GM10248 (cell line): ENCODE data around the gene FADS3.

Source experiments
- CTCF ChIA-PET: fragments of 300-600 bp; sonication (Branson Sonifier 250); formaldehyde crosslinking; extraction: SDS; loops from one replicate; lab custom pipeline; 2021; ENCODE audit warnings: antibody characterized with exemption; lab: Yijun Ruan, JAX
- POLR2A ChIA-PET: fragments of 350-650 bp; sonication (Branson Sonifier 250); formaldehyde crosslinking; extraction: SDS; loops from one replicate; lab custom pipeline; 2020; ENCODE audit warnings: antibody characterized with exemption; lab: Yijun Ruan, JAX
- DNase-seq: peaks from one replicate; pipeline ENCODE4 v3.0.0; 2012; ENCODE audit errors: extremely low spot score
- TF ChIP-seq, protein P1 (sequence below): IDR thresholded peaks from 2 replicates; pipeline ENCODE4 v1.5.1; 2012; ENCODE audit warnings: mild to moderate bottlenecking, low read depth; ENCODE audit errors: extremely low read depth, missing control alignments, control extremely low read depth

The FADS3 gene

GRCh38 chr11:61868571-61869428, 22.5 kb downstream of the FADS3 start:
- DNase-seq = no peak
- TF ChIP-seq, protein P1, sequence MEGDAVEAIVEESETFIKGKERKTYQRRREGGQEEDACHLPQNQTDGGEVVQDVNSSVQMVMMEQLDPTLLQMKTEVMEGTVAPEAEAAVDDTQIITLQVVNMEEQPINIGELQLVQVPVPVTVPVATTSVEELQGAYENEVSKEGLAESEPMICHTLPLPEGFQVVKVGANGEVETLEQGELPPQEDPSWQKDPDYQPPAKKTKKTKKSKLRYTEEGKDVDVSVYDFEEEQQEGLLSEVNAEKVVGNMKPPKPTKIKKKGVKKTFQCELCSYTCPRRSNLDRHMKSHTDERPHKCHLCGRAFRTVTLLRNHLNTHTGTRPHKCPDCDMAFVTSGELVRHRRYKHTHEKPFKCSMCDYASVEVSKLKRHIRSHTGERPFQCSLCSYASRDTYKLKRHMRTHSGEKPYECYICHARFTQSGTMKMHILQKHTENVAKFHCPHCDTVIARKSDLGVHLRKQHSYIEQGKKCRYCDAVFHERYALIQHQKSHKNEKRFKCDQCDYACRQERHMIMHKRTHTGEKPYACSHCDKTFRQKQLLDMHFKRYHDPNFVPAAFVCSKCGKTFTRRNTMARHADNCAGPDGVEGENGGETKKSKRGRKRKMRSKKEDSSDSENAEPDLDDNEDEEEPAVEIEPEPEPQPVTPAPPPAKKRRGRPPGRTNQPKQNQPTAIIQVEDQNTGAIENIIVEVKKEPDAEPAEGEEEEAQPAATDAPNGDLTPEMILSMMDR = no peak
- CTCF ChIA-PET = interaction anchor here (2.4 to 10.8 kb wide), 5 partner anchors 14 to 239 kb away, joined by 8 to 92 read pairs (median 57); no protein-coding TSS in a partner anchor
- POLR2A ChIA-PET = interaction anchor here (0.6 kb wide), 1 partner anchor 215 kb away, joined by 4 read pairs; no protein-coding TSS in a partner anchor

DNA sequence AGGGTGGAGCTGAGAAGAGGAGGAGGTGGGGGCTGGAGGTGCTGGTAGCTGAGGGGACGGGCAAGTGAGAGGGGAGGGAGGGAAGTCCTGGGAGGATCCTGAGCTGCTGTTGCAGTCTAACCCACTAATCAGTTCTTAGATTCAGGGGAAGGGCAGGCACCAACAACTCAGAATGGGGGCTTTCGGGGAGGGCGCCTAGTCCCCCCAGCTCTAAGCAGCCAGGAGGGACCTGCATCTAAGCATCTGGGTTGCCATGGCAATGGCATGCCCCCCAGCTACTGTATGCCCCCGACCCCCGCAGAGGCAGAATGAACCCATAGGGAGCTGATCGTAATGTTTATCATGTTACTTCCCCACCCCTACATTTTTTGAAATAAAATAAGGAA, 24.4 kb downstream of the FADS3 start:
- DNase-seq = no peak
- CTCF ChIA-PET = interaction anchor here (1.0 to 10.8 kb wide), 6 partner anchors 14 to 242 kb away, joined by 3 to 92 read pairs (median 6); no protein-coding TSS in a partner anchor
- TF ChIP-seq, protein P1 = no peak
- POLR2A ChIA-PET = interaction anchor here (1.4 kb wide), 1 partner anchor 215 kb away, joined by 3 read pairs; no protein-coding TSS in a partner anchor

- CTCF ChIA-PET = interaction anchor here (1.0 to 10.8 kb wide), 6 partner anchors 15 to 242 kb away, joined by 3 to 92 read pairs (median 6); no protein-coding TSS in a partner anchor
- TF ChIP-seq, protein P1 = no peak
- no peak for DNase-seq
- POLR2A ChIA-PET = interaction anchor here (1.4 kb wide), 1 partner anchor 216 kb away, joined by 3 read pairs; no protein-coding TSS in a partner anchor
Measured at GRCh38 chr11:61866231-61866957, 25.0 kb downstream of the FADS3 start.

GRCh38 chr11:61864814-61865775, 26.2 kb downstream of the FADS3 start:
- DNase-seq = no peak
- TF ChIP-seq, protein P1 = no peak
- CTCF ChIA-PET = interaction anchor here (1.1 to 1.9 kb wide), 5 partner anchors 9 to 243 kb away, joined by 3 to 8 read pairs (median 3); no protein-coding TSS in a partner anchor
- POLR2A ChIA-PET = no interaction called here

DNA sequence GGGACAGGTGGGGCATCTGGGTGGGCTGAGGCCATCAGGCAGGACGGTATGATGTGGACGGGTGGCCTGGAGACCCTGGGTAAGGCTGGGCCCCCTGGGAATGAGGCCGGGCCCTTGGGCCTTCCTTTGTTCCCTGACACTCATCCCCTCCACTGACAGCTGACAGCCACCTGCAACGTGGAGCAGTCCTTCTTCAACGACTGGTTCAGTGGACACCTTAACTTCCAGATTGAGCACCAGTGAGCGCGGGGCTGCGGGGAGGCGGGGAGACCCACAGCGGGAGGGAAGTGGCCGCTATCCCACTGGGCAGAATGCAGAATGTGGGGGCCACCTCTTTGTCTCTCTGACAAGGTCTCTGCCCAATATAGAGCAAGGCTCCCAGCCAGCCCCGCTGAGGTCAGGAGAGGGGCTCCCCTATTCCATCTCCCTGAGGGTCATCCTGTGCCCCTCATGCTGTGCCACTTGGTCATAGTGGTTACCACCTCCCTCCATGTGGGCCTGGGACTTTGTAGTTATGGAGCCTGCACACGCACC, 27.7 kb downstream of the FADS3 start:
- ChIA-PET CTCF (interaction anchor here (1.0 to 1.3 kb wide), 3 partner anchors 9 to 36 kb away, joined by 3 to 4 read pairs (median 3); no protein-coding TSS in a partner anchor), POLR2A (no interaction called here)
- DNase-seq = no peak

More for the DNA sequence above, 27.7 kb downstream of the FADS3 start:
- TF ChIP-seq, protein P1 = no peak
